ENCODE data around the gene BOC. TPM values are rescaled to one million over a fixed set of nuclear protein-coding genes. Genes with fewer than 3 reads are reported as not detected.

Gene BOC
- total and polyA plus RNA-seq, 2 experiments from 2014 or later = 2.1 to 4.1 TPM

DNA sequence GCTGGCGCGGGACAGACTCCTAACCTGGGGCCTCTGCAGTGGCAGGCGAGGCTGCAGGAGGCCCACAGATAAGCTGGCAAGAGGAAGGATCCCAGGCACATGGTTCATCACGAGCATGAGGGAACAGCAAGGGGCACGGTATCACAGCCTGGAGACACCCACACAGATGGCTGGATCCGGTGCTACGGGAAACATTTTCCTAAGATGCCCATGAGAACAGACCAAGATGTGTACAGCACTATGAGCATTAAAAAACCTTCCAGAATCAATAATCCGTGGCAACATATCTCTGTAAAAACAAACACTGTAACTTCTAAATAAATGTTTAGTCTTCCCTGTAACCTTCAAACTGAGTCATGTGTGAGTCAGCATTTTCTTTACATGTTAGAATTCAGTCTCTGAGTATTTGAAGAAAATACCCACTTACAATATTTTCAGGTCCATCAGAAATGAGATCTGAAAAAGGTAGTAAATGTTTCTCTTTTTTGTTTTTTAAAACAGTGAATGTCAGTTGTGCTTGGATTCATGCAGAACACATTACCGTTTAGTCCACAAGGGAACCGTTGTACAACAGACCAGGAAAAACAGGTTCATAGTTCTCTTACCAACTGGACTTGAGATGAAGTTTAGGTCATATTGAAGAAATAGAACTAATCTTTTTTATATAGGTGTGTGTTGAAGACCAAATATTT lies 75.9 kb downstream of the BOC start:
- Mint-ChIP-seq H3K27me3 (ENCODE audit: insufficient read depth, low read depth, poor library complexity) (peaks cover 6% of the 10 kb centered on the region), H3K36me3 (ENCODE audit: low read depth) (peaks cover 9% of the 10 kb centered on the region; the same call in 2 of the 3 replicates), H3K9me3 (no peaks in the 10 kb centered on the region), H3K4me3 (no peak overlapping the region), H3K4me1 (peaks cover 6% of the 10 kb centered on the region), H3K27ac (peak overlapping the region; percentile 68; the same call in 1 of the 2 replicates)
- no peaks in the 10 kb centered on the region for H3K79me2 ChIP-seq (replicated peaks; ENCODE audit: insufficient read depth)
- ATAC-seq (no peak; the same call in 2 of the 3 replicates), DNase-seq (ENCODE audit: low spot score) (no peak)
- no peaks in the 10 kb centered on the region for H3K36me3 ChIP-seq (ENCODE audit: insufficient read depth)
- no peaks in the 10 kb centered on the region for H3F3A ChIP-seq (replicated peaks; ENCODE audit: low read depth)
- H3K4me2 ChIP-seq = no peak overlapping the region
- no peaks in the 10 kb centered on the region for H3K4me1 ChIP-seq (ENCODE audit: insufficient read depth)
- no peaks in the 10 kb centered on the region for H4K20me1 ChIP-seq (replicated peaks; ENCODE audit: insufficient read depth)
- TF ChIP-seq ZNF114 (CRISPR knock-in tag; IDR thresholded peaks at IDR 0.05) = no peak
- TF ChIP-seq, protein P1, sequence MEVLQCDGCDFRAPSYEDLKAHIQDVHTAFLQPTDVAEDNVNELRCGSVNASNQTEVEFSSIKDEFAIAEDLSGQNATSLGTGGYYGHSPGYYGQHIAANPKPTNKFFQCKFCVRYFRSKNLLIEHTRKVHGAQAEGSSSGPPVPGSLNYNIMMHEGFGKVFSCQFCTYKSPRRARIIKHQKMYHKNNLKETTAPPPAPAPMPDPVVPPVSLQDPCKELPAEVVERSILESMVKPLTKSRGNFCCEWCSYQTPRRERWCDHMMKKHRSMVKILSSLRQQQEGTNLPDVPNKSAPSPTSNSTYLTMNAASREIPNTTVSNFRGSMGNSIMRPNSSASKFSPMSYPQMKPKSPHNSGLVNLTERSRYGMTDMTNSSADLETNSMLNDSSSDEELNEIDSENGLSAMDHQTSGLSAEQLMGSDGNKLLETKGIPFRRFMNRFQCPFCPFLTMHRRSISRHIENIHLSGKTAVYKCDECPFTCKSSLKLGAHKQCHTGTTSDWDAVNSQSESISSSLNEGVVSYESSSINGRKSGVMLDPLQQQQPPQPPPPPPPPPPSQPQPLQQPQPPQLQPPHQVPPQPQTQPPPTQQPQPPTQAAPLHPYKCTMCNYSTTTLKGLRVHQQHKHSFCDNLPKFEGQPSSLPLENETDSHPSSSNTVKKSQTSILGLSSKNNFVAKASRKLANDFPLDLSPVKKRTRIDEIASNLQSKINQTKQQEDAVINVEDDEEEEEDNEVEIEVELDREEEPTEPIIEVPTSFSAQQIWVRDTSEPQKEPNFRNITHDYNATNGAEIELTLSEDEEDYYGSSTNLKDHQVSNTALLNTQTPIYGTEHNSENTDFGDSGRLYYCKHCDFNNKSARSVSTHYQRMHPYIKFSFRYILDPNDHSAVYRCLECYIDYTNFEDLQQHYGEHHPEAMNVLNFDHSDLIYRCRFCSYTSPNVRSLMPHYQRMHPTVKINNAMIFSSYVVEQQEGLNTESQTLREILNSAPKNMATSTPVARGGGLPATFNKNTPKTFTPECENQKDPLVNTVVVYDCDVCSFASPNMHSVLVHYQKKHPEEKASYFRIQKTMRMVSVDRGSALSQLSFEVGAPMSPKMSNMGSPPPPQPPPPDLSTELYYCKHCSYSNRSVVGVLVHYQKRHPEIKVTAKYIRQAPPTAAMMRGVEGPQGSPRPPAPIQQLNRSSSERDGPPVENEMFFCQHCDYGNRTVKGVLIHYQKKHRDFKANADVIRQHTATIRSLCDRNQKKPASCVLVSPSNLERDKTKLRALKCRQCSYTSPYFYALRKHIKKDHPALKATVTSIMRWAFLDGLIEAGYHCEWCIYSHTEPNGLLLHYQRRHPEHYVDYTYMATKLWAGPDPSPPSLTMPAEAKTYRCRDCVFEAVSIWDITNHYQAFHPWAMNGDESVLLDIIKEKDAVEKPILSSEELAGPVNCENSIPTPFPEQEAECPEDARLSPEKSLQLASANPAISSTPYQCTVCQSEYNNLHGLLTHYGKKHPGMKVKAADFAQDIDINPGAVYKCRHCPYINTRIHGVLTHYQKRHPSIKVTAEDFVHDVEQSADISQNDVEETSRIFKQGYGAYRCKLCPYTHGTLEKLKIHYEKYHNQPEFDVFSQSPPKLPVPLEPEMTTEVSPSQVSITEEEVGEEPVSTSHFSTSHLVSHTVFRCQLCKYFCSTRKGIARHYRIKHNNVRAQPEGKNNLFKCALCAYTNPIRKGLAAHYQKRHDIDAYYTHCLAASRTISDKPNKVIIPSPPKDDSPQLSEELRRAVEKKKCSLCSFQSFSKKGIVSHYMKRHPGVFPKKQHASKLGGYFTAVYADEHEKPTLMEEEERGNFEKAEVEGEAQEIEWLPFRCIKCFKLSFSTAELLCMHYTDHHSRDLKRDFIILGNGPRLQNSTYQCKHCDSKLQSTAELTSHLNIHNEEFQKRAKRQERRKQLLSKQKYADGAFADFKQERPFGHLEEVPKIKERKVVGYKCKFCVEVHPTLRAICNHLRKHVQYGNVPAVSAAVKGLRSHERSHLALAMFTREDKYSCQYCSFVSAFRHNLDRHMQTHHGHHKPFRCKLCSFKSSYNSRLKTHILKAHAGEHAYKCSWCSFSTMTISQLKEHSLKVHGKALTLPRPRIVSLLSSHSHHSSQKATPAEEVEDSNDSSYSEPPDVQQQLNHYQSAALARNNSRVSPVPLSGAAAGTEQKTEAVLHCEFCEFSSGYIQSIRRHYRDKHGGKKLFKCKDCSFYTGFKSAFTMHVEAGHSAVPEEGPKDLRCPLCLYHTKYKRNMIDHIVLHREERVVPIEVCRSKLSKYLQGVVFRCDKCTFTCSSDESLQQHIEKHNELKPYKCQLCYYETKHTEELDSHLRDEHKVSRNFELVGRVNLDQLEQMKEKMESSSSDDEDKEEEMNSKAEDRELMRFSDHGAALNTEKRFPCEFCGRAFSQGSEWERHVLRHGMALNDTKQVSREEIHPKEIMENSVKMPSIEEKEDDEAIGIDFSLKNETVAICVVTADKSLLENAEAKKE (CRISPR knock-in tag; IDR thresholded peaks at IDR 0.05) = no peak
- no peak for TF ChIP-seq EZH2 (IDR thresholded peaks at IDR 0.05; ENCODE audit: low read depth, unreplicated experiment)
- no peak for TF ChIP-seq POLR2AphosphoS5 (IDR thresholded peaks at IDR 0.05; ENCODE audit: low read depth)
- no peak for TF ChIP-seq ZNF331 (CRISPR knock-in tag; IDR thresholded peaks at IDR 0.05; ENCODE audit: low read depth)
- no peak for TF ChIP-seq STAT1 (IDR thresholded peaks at IDR 0.05; ENCODE audit: unreplicated experiment)
- H2AFZ ChIP-seq = no peak overlapping the region
- H3K9me2 ChIP-seq (ENCODE audit: insufficient read depth) = no peaks in the 10 kb centered on the region
- H3K27me3 ChIP-seq (ENCODE audit: insufficient read depth) = no peaks in the 10 kb centered on the region
- no peak overlapping the region for H3K27ac ChIP-seq (ENCODE audit: low read depth)
- H3K4me3 ChIP-seq = no peak overlapping the region
